ENCODE data around the gene CPVL. TPM values are rescaled to one million over a fixed set of nuclear protein-coding genes. Genes with fewer than 3 reads are reported as not detected.

Gene CPVL
- total RNA-seq, 4 donors from 2014 or later = 3.1 to 17.5 (median 11.5) TPM

GRCh38 chr7:28955356-28955717, 191.0 kb downstream of the CPVL start:
- H3K27ac ChIP-seq = peak overlapping the region in 2 of 4 donors; percentile 31 to 37

GRCh38 chr7:28954946-28955345, 191.4 kb downstream of the CPVL start:
- Histone ChIP-seq H3K36me3 (no peaks in the 10 kb centered on the region), H3K4me1 (peaks cover 0 to 36% (median 14%) of the 10 kb centered on the region in 4 donors), H3K4me3 (no peak overlapping the region), H3K27me3 (peaks cover 0 to 44% of the 10 kb centered on the region in 2 donors), H3K9me3 (no peaks in the 10 kb centered on the region), H3K27ac (peak overlapping the region in 1 of 4 donors; percentile 37)
- TF ChIP-seq POLR2A (IDR thresholded peaks at IDR 0.05) (no peak), CTCF (IDR thresholded peaks at IDR 0.05) (no peak), EP300 (IDR thresholded peaks at IDR 0.05) (no peak)
- 64 to 75% methylated on average over 5 of the region's 5 CpGs for WGBS, 2 donors
- DNase-seq (ENCODE audit: low spot score in 2 of 2) = no peak

More at GRCh38 chr7:28955356-28955717, 191.0 kb downstream of the CPVL start:
- peaks cover 0 to 44% of the 10 kb centered on the region in 2 donors for H3K27me3 ChIP-seq
- H3K36me3 ChIP-seq = no peaks in the 10 kb centered on the region
- H3K4me1 ChIP-seq = peaks cover 0 to 36% (median 14%) of the 10 kb centered on the region in 4 donors
- 34 to 40% methylated on average over 19 to 20 of the region's 22 CpGs for WGBS, 2 donors
- DNase-seq (ENCODE audit: low spot score in 2 of 2) = no peak
- H3K4me3 ChIP-seq = peak overlapping the region in 3 of 4 donors; percentile 44 to 56 (median 47)
- no peak for TF ChIP-seq CTCF (IDR thresholded peaks at IDR 0.05)
- TF ChIP-seq POLR2A (IDR thresholded peaks at IDR 0.05) = no peak
- TF ChIP-seq EP300 (IDR thresholded peaks at IDR 0.05) = no peak
- H3K9me3 ChIP-seq = no peaks in the 10 kb centered on the region

GRCh38 chr7:28954471-28954870, 191.9 kb downstream of the CPVL start:
- H3K36me3 ChIP-seq = no peaks in the 10 kb centered on the region
- no peaks in the 10 kb centered on the region for H3K9me3 ChIP-seq
- no peak overlapping the region for H3K4me3 ChIP-seq
- peaks cover 0 to 36% (median 14%) of the 10 kb centered on the region in 4 donors for H3K4me1 ChIP-seq
- TF ChIP-seq EP300 (IDR thresholded peaks at IDR 0.05) = no peak
- TF ChIP-seq POLR2A (IDR thresholded peaks at IDR 0.05) = no peak
- TF ChIP-seq CTCF (IDR thresholded peaks at IDR 0.05) = no peak
- H3K27me3 ChIP-seq = peaks cover 0 to 44% of the 10 kb centered on the region in 2 donors
- no peak overlapping the region for H3K27ac ChIP-seq
- no peak for DNase-seq (ENCODE audit: low spot score in 2 of 2)

- no peak overlapping the region for H3K27ac ChIP-seq
Measured at GRCh38 chr7:28953633-28954032, 192.7 kb downstream of the CPVL start.

More at GRCh38 chr7:28953633-28954032, 192.7 kb downstream of the CPVL start:
- Histone ChIP-seq H3K4me3 (no peak overlapping the region), H3K4me1 (peaks cover 0 to 35% (median 14%) of the 10 kb centered on the region in 4 donors), H3K36me3 (no peaks in the 10 kb centered on the region), H3K27me3 (peaks cover 0 to 51% of the 10 kb centered on the region in 2 donors), H3K9me3 (no peaks in the 10 kb centered on the region)
- 25 to 27% methylated on average over 4 of the region's 4 CpGs for WGBS, 2 donors
- TF ChIP-seq POLR2A (IDR thresholded peaks at IDR 0.05) (no peak), CTCF (IDR thresholded peaks at IDR 0.05) (no peak), EP300 (IDR thresholded peaks at IDR 0.05) (no peak)
- no peak for DNase-seq (ENCODE audit: low spot score in 2 of 2)

Other genes with a start within 250 kb of the CPVL start
- 1 to 10 TPM; 1.2 to 2.8 (median 2.4) TPM for gene TRIL, start 188.2 kb downstream of the CPVL start, total RNA-seq
- 10 to 100 TPM in 1 of 4 donors, 1 to 10 TPM in 3; 3.9 to 12.6 (median 7.0) TPM for gene CHN2, start 48.2 kb upstream of the CPVL start, total RNA-seq

Data from tibial nerve (tissue), 4 donors.